GM12873 (cell line): Measurements from ENCODE around the gene ATG4A.

ENCODE experiments used
- TF ChIP-seq, protein P1 (sequence below): IDR thresholded peaks from 2 replicates; pipeline ENCODE4 v1.5.1; 2012; ENCODE audit warnings: low read depth, mild to moderate bottlenecking, moderate library complexity, low read length, control low read depth; ENCODE audit not compliant: insufficient read depth; ENCODE audit errors: missing control alignments

ATG4A gene

GRCh38 chrX:108159028-108159670 is 67.6 kb downstream of the ATG4A start:
- TF ChIP-seq, protein P1, sequence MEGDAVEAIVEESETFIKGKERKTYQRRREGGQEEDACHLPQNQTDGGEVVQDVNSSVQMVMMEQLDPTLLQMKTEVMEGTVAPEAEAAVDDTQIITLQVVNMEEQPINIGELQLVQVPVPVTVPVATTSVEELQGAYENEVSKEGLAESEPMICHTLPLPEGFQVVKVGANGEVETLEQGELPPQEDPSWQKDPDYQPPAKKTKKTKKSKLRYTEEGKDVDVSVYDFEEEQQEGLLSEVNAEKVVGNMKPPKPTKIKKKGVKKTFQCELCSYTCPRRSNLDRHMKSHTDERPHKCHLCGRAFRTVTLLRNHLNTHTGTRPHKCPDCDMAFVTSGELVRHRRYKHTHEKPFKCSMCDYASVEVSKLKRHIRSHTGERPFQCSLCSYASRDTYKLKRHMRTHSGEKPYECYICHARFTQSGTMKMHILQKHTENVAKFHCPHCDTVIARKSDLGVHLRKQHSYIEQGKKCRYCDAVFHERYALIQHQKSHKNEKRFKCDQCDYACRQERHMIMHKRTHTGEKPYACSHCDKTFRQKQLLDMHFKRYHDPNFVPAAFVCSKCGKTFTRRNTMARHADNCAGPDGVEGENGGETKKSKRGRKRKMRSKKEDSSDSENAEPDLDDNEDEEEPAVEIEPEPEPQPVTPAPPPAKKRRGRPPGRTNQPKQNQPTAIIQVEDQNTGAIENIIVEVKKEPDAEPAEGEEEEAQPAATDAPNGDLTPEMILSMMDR = no peak

GRCh38 chrX:108160309-108160708 is 68.7 kb downstream of the ATG4A start:
- TF ChIP-seq, protein P1 = no peak

DNA sequence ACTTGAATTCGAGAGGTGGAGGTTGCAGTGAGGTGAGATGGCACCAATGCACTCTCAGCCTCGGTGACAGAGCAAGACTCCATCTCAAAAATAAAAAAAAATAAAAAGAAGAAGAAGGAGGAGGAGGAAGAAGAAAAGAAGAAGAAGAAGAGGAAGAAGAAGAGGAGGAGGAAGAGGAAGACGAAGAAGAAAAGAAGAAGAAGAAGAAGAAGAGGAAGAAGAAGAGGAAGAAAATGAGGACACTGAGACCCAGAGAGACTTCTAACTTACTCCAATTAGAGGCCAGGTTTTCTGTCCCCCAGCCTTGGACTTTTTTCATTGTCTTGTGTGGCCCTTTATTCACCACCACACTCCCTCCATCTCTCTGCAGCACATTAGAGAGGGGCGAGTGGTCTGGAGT is 70.7 kb downstream of the ATG4A start:
- TF ChIP-seq, protein P1 = no peak

GRCh38 chrX:108163333-108164082 is 71.9 kb downstream of the ATG4A start:
- TF ChIP-seq, protein P1 = no peak

DNA sequence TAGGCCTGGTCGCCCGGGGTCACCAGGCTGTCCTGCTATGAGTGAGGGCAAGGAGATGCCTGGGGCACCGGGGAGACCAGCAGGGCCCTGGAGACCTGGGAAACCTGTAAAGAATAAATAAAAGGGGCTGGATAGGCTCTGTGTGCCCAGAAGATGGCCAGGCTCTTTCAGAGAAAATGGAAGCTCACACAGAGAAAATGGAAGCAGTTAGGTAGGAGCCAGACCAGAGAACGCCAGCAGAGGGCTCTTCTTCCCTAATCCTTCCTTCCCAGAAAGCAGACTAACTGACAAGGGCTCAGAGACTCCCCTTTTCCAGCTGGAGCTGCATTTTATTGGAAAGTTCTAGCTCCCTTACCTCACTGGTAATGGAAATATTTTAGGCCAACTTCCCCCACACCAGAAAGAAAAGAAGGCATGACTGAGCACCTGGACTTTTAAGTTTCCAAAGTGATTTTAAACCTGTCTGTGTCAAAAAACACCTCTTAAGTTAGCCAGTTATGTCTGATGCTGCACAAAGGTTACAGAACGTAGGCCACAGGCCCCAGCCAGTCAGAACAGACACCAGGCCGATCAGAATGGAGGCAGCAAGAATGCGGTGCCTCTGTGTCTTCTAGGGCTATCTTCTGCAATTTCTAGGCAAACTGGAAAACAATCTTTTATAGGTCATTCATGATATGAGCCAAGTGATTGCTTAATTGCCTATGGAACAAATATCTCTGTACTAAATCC is 74.0 kb downstream of the ATG4A start:
- TF ChIP-seq, protein P1 = peak; percentile 42

DNA sequence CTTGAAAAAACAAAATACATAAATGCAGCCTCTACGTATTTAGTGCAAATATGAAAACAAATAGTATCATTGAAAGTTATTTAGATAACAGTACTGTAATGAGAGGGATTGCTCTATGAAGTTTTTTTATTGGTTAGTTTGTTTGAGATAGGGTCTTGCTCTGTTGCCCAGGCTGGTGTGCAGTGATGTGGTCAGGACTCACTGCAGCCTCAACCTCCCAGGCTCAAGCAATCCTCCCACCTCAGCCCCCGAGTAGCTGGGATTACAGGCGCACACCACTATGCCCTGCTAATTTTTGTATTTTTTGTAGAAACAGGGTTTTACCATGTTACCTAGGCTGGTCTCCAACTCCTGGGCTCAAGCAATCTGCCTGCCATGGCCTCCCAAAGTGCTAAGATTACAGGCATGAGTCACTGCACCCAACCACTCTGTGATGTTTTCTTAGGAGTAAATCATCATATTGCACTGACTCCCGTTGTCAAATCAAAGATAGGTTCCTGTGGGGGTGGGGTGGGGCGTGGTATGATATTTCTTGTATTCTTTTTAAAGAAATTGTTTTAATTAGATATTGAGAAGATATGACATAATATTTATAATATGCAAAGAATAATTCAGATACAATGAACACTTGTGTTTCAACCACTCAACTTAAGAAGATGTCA is 75.8 kb downstream of the ATG4A start:
- TF ChIP-seq, protein P1 = no peak
